NCI-H2196 (cell line): ENCODE data around the gene PIANP.
"Not testable (repeated sequence)": the region's sequence is repeated elsewhere in the genome, so short reads cannot be mapped to it uniquely, and the experiment has no call there.

Experiments
- DNase-seq: peaks from one replicate; lab custom pipeline; 2025; ENCODE audit not compliant: unreplicated experiment; lab: John Stamatoyannopoulos, UW

Gene PIANP

GRCh38 chr12:6708351-6708750 is 7.7 kb upstream of the PIANP start:
- DNase-seq = not testable (repeated sequence)

GRCh38 chr12:6703631-6704030 is 3.0 kb upstream of the PIANP start:
- DNase-seq = no peak

GRCh38 chr12:6701078-6701768 is 608 bp upstream of the PIANP start:
- no peak for DNase-seq

GRCh38 chr12:6699989-6700645 is 498 bp downstream of the PIANP start:
- DNase-seq = no peak

- no peak for DNase-seq
These were observed 1.2 kb downstream of the PIANP start for GRCh38 chr12:6699259-6699988.

GRCh38 chr12:6698352-6699046 is 2.1 kb downstream of the PIANP start:
- no peak for DNase-seq

GRCh38 chr12:6697584-6698351 is 2.8 kb downstream of the PIANP start:
- peak; percentile 9 for DNase-seq

GRCh38 chr12:6696690-6697583 is 3.7 kb downstream of the PIANP start:
- DNase-seq = no peak

GRCh38 chr12:6695313-6696045 is 5.1 kb downstream of the PIANP start:
- no peak for DNase-seq

- DNase-seq = no peak
These were observed 5.9 kb downstream of the PIANP start for GRCh38 chr12:6694701-6695100.

- no peak for DNase-seq
These were observed 6.7 kb downstream of the PIANP start for GRCh38 chr12:6693832-6694355.

- no peak for DNase-seq
These were observed 7.7 kb downstream of the PIANP start for GRCh38 chr12:6692888-6693287.

- DNase-seq = no peak
These were observed 9.1 kb downstream of the PIANP start for GRCh38 chr12:6691473-6691872.

GRCh38 chr12:6688999-6689882 is 11.4 kb downstream of the PIANP start, which contains the start of gene ZNF384:
Gene ZNF384, minus strand, starts transcription at chr12:6689375. Its CDS starts 9,855 bp downstream, at chr12:6679520.
- DNase-seq = peak; percentile 89

GRCh38 chr12:6688543-6688998 is 12.0 kb downstream of the PIANP start:
- DNase-seq = no peak

GRCh38 chr12:6685814-6686213 is 14.8 kb downstream of the PIANP start:
- no peak for DNase-seq

GRCh38 chr12:6684609-6685008 is 16.0 kb downstream of the PIANP start:
- peak; percentile 35 for DNase-seq

GRCh38 chr12:6676962-6677361 is 23.7 kb downstream of the PIANP start:
- DNase-seq = no peak
